Astrocyte (in vitro differentiated cells and primary cell): ENCODE data around the gene PIP5K1A. TPM values are rescaled to one million over a fixed set of nuclear protein-coding genes. Genes with fewer than 3 reads are reported as not detected.

Experiments used
- DNase-seq: peaks from one replicate; pipeline ENCODE4 v3.0.0-alpha.2; 2010; ENCODE audit warnings: low read depth
- FAIRE-seq: peaks from 2 replicates; lab custom pipeline; 2011; peaks lifted over from hg19 to GRCh38; lab: Jason Lieb, UNC
- H2AFZ ChIP-seq: 2 replicates; pipeline ENCODE4 v1.6.0; 2012; ENCODE audit warnings: low read depth, low read length, inconsistent platforms
- H3K27ac ChIP-seq: 2 replicates; pipeline ENCODE4 v1.5.1; 2011; ENCODE audit warnings: low read depth, low read length, inconsistent platforms
- H3K27me3 ChIP-seq: 2 replicates; pipeline ENCODE4 v1.6.0; 2011; ENCODE audit warnings: low read length, inconsistent platforms; ENCODE audit not compliant: insufficient read depth
- H3K36me3 ChIP-seq: 2 replicates; pipeline ENCODE4 v1.5.1; 2011; ENCODE audit warnings: low read length, inconsistent platforms; ENCODE audit not compliant: insufficient read depth
- H3K4me1 ChIP-seq: 2 replicates; pipeline ENCODE4 v1.5.1; 2011; ENCODE audit warnings: low read length, inconsistent platforms; ENCODE audit not compliant: insufficient read depth
- H3K4me2 ChIP-seq: 2 replicates; pipeline ENCODE4 v1.6.0; 2012; ENCODE audit warnings: low read length, inconsistent platforms
- H3K4me3 ChIP-seq: 2 replicates; pipeline ENCODE4 v1.5.1; 2011; ENCODE audit warnings: low read depth, mild to moderate bottlenecking, low read length, inconsistent platforms; ENCODE audit not compliant: insufficient read depth
- H3K79me2 ChIP-seq: 2 replicates; pipeline ENCODE4 v1.6.0; 2012; ENCODE audit warnings: mild to moderate bottlenecking, low read length, inconsistent platforms; ENCODE audit not compliant: insufficient read depth
- H3K9ac ChIP-seq: 2 replicates; pipeline ENCODE4 v1.6.0; 2012; ENCODE audit warnings: mild to moderate bottlenecking, low read length, inconsistent platforms
- H3K9me3 ChIP-seq: 2 replicates; pipeline ENCODE4 v1.5.1; 2012; ENCODE audit warnings: low read depth, mild to moderate bottlenecking, low read length, inconsistent platforms; ENCODE audit not compliant: insufficient read depth
- H4K20me1 ChIP-seq: 2 replicates; pipeline ENCODE4 v1.6.0; 2012; ENCODE audit warnings: low read length, inconsistent platforms; ENCODE audit not compliant: insufficient read depth
- H3K27ac Mint-ChIP-seq: one replicate; pipeline ENCODE4 v1.8.0; 2021; ENCODE audit warnings: mild to moderate bottlenecking, mixed read lengths; ENCODE audit not compliant: unreplicated experiment
- H3K27me3 Mint-ChIP-seq: one replicate; pipeline ENCODE4 v1.8.0; 2021; ENCODE audit warnings: low read depth, mixed read lengths; ENCODE audit not compliant: unreplicated experiment
- H3K36me3 Mint-ChIP-seq: one replicate; pipeline ENCODE4 v1.8.0; 2021; ENCODE audit warnings: low read depth, mixed read lengths; ENCODE audit not compliant: unreplicated experiment
- H3K4me1 Mint-ChIP-seq: one replicate; pipeline ENCODE4 v1.8.0; 2021; ENCODE audit warnings: low read depth, mixed read lengths; ENCODE audit not compliant: unreplicated experiment
- H3K4me3 Mint-ChIP-seq: one replicate; pipeline ENCODE4 v1.8.0; 2021; ENCODE audit warnings: mild to moderate bottlenecking, moderate library complexity, mixed read lengths; ENCODE audit not compliant: unreplicated experiment
- H3K9me3 Mint-ChIP-seq: one replicate; pipeline ENCODE4 v1.8.0; 2021; ENCODE audit warnings: mild to moderate bottlenecking, mixed read lengths; ENCODE audit not compliant: unreplicated experiment
- CTCF ChIP-seq: IDR thresholded peaks from 2 replicates; pipeline ENCODE4 v1.5.1; 2011; ENCODE audit warnings: low read depth, mild to moderate bottlenecking, inconsistent platforms, low read length, moderate library complexity; ENCODE audit not compliant: insufficient read depth
- EZH2 ChIP-seq: IDR thresholded peaks from 2 replicates; pipeline ENCODE4 v1.6.1; 2012; ENCODE audit warnings: mild to moderate bottlenecking, low read length, inconsistent platforms; ENCODE audit not compliant: insufficient read depth
- total RNA-seq: library from RNA; stranded (reverse); gene quantifications from 2 replicates; pipeline ENCODE4 v1.2.1, GENCODE V29; 2021

The PIP5K1A gene
- total RNA-seq, 1 donor from 2014 or later: 121 TPM

- no peak overlapping the region for H3K27ac Mint-ChIP-seq
- Histone ChIP-seq H3K4me2 (no peak overlapping the region), H4K20me1 (peaks cover 4% of the 10 kb centered on the region), H3K4me3 (no peak overlapping the region), H3K9ac (no peak overlapping the region), H3K4me1 (no peaks in the 10 kb centered on the region), H3K9me3 (no peaks in the 10 kb centered on the region), H3K27me3 (no peaks in the 10 kb centered on the region), H2AFZ (no peak overlapping the region), H3K79me2 (no peaks in the 10 kb centered on the region), H3K36me3 (peaks cover 12% of the 10 kb centered on the region), H3K27ac (no peak overlapping the region)
- DNase-seq: no peak
- H3K4me3 Mint-ChIP-seq: no peak overlapping the region
- H3K9me3 Mint-ChIP-seq: no peaks in the 10 kb centered on the region
- peaks cover 2% of the 10 kb centered on the region for H3K4me1 Mint-ChIP-seq
- no peak for FAIRE-seq
- peaks cover 13% of the 10 kb centered on the region for H3K36me3 Mint-ChIP-seq
- no peaks in the 10 kb centered on the region for H3K27me3 Mint-ChIP-seq
- TF ChIP-seq CTCF (no peak), EZH2 (no peak)
Measured at GRCh38 chr1:151158751-151159251, 39.6 kb upstream of the PIP5K1A start.

- TF ChIP-seq CTCF (no peak), EZH2 (no peak)
- FAIRE-seq (no peak), DNase-seq (no peak)
- Mint-ChIP-seq H3K27ac (no peak overlapping the region), H3K27me3 (no peaks in the 10 kb centered on the region), H3K9me3 (no peaks in the 10 kb centered on the region), H3K4me1 (peaks cover 5% of the 10 kb centered on the region), H3K4me3 (no peak overlapping the region), H3K36me3 (peaks cover 13% of the 10 kb centered on the region)
- peaks cover 12% of the 10 kb centered on the region for H3K36me3 ChIP-seq
- no peaks in the 10 kb centered on the region for H3K27me3 ChIP-seq
- no peaks in the 10 kb centered on the region for H3K9me3 ChIP-seq
- H3K9ac ChIP-seq: no peak overlapping the region
- H3K4me2 ChIP-seq: no peak overlapping the region
- peaks cover 4% of the 10 kb centered on the region for H4K20me1 ChIP-seq
- H3K79me2 ChIP-seq: peaks cover 5% of the 10 kb centered on the region
- peaks cover 2% of the 10 kb centered on the region for H3K4me1 ChIP-seq
- H3K27ac ChIP-seq: no peak overlapping the region
- no peak overlapping the region for H3K4me3 ChIP-seq
- H2AFZ ChIP-seq: no peak overlapping the region
Measured at GRCh38 chr1:151159373-151159772, 39.0 kb upstream of the PIP5K1A start.

- peak overlapping the region; percentile 96 for H3K4me3 Mint-ChIP-seq
- no peaks in the 10 kb centered on the region for H3K27me3 ChIP-seq
- DNase-seq (no peak), FAIRE-seq (no peak)
- H3K4me3 ChIP-seq: peak overlapping the region; percentile 99
- H3K27ac ChIP-seq: peak overlapping the region; percentile 13
- peaks cover 41% of the 10 kb centered on the region for H3K79me2 ChIP-seq
- H3K36me3 Mint-ChIP-seq: peaks cover 19% of the 10 kb centered on the region
- H4K20me1 ChIP-seq: peaks cover 5% of the 10 kb centered on the region
- H3K27me3 Mint-ChIP-seq: no peaks in the 10 kb centered on the region
- peak overlapping the region; percentile 88 for H2AFZ ChIP-seq
- H3K27ac Mint-ChIP-seq: peak overlapping the region; percentile 94
- TF ChIP-seq EZH2 (no peak), CTCF (no peak)
- H3K9ac ChIP-seq: peak overlapping the region; percentile 98
- H3K36me3 ChIP-seq: peaks cover 6% of the 10 kb centered on the region
- H3K4me1 ChIP-seq: peaks cover 15% of the 10 kb centered on the region
- H3K9me3 Mint-ChIP-seq: no peaks in the 10 kb centered on the region
- peaks cover 11% of the 10 kb centered on the region for H3K4me1 Mint-ChIP-seq
- H3K4me2 ChIP-seq: peak overlapping the region; percentile 95
- no peaks in the 10 kb centered on the region for H3K9me3 ChIP-seq
Measured at GRCh38 chr1:151164732-151165280, 33.5 kb upstream of the PIP5K1A start.
